PC-9 (cell line): ENCODE results near the gene DLG2.

Experiments used
- CTCF ChIP-seq: fragments of 200-600 bp; sonication (generic); conservative IDR thresholded peaks from 2 replicates; pipeline ENCODE4 v1.6.1; 2017; ENCODE audit warnings: mixed run types, antibody characterized with exemption, mild to moderate bottlenecking, moderate library complexity
- EZH2 ChIP-seq: fragments of 200-600 bp; sonication (generic); IDR thresholded peaks from 2 replicates; pipeline ENCODE4 v1.8.0; 2017; ENCODE audit warnings: antibody characterized with exemption, low read depth

- no peak for TF ChIP-seq EZH2
- TF ChIP-seq CTCF, result no peak
Observed at GRCh38 chr11:83643115-83643514, 1984.0 kb downstream of the DLG2 start.
